SU-DHL-6 (cell line): ENCODE measurements around the gene MT3.

Experiments
- CTCF ChIP-seq: fragments of 200-600 bp; sonication (generic); IDR thresholded peaks from one replicate; pipeline ENCODE4 v1.5.1; 2017; ENCODE audit warnings: antibody characterized with exemption, mild to moderate bottlenecking, low read length, moderate library complexity; ENCODE audit not compliant: insufficient read depth, poor library complexity, severe bottlenecking
- EZH2phosphoT487 ChIP-seq: fragments of 200-600 bp; sonication (generic), shearing (Covaris generic); conservative IDR thresholded peaks from 2 replicates; pipeline ENCODE4 v1.6.1; 2018; ENCODE audit warnings: mild to moderate bottlenecking, antibody characterized with exemption, low read length, moderate library complexity, mixed read lengths

- TF ChIP-seq CTCF, result no peak
- no peak for TF ChIP-seq EZH2phosphoT487
These were observed 14.7 kb upstream of the MT3 start for GRCh38 chr16:56574625-56575024.
